ENCODE results near the gene CMSS1.

The CMSS1 gene

GRCh38 chr3:99933971-99934750 lies 116.5 kb downstream of the CMSS1 start:
- H3K27ac ChIP-seq (ENCODE audit: low read depth, low read length): no peak overlapping the region
- H3K27me3 ChIP-seq (ENCODE audit: insufficient read depth, low read length): no peaks in the 10 kb centered on the region
- no peak overlapping the region for H2AFZ ChIP-seq (ENCODE audit: low read length, unreplicated experiment)
- H3K79me2 ChIP-seq (ENCODE audit: control insufficient read depth, insufficient read depth, low read length, unreplicated experiment): no peaks in the 10 kb centered on the region
- H3K4me3 ChIP-seq (ENCODE audit: low read depth, low read length): no peak overlapping the region
- H3K4me1 ChIP-seq (ENCODE audit: control insufficient read depth, insufficient read depth, low read length, unreplicated experiment): peaks cover 44% of the 10 kb centered on the region
- no peaks in the 10 kb centered on the region; the same call in 1 of the 2 replicates for H3K36me3 ChIP-seq (ENCODE audit: insufficient read depth, low read length)

GRCh38 chr3:99934975-99935797 lies 117.5 kb downstream of the CMSS1 start:
- Histone ChIP-seq H2AFZ (ENCODE audit: low read length, unreplicated experiment) (no peak overlapping the region), H3K79me2 (ENCODE audit: control insufficient read depth, insufficient read depth, low read length, unreplicated experiment) (no peaks in the 10 kb centered on the region), H3K27ac (ENCODE audit: low read depth, low read length) (peak overlapping the region; percentile 24; the same call in 1 of the 2 replicates)

GRCh38 chr3:99938270-99938911 lies 120.7 kb downstream of the CMSS1 start:
- Histone ChIP-seq H3K4me1 (ENCODE audit: control insufficient read depth, insufficient read depth, low read length, unreplicated experiment) (peaks cover 36% of the 10 kb centered on the region), H3K27ac (ENCODE audit: low read depth, low read length) (no peak overlapping the region; the same call in 1 of the 2 replicates), H2AFZ (ENCODE audit: low read length, unreplicated experiment) (no peak overlapping the region)

More at GRCh38 chr3:99934975-99935797, 117.5 kb downstream of the CMSS1 start:
- H3K36me3 ChIP-seq (ENCODE audit: insufficient read depth, low read length): no peaks in the 10 kb centered on the region; the same call in 1 of the 2 replicates
- H3K4me3 ChIP-seq (ENCODE audit: low read depth, low read length): no peak overlapping the region
- H3K4me1 ChIP-seq (ENCODE audit: control insufficient read depth, insufficient read depth, low read length, unreplicated experiment): peaks cover 37% of the 10 kb centered on the region
- H3K27me3 ChIP-seq (ENCODE audit: insufficient read depth, low read length): no peaks in the 10 kb centered on the region

GRCh38 chr3:99939876-99940275 lies 122.2 kb downstream of the CMSS1 start:
- Histone ChIP-seq H3K36me3 (ENCODE audit: insufficient read depth, low read length) (no peaks in the 10 kb centered on the region), H2AFZ (ENCODE audit: low read length, unreplicated experiment) (no peak overlapping the region), H3K4me1 (ENCODE audit: control insufficient read depth, insufficient read depth, low read length, unreplicated experiment) (peaks cover 32% of the 10 kb centered on the region), H3K4me3 (ENCODE audit: low read depth, low read length) (no peak overlapping the region), H3K27me3 (ENCODE audit: insufficient read depth, low read length) (no peaks in the 10 kb centered on the region), H3K79me2 (ENCODE audit: control insufficient read depth, insufficient read depth, low read length, unreplicated experiment) (no peaks in the 10 kb centered on the region), H3K27ac (ENCODE audit: low read depth, low read length) (no peak overlapping the region)

More at GRCh38 chr3:99938270-99938911, 120.7 kb downstream of the CMSS1 start:
- peak overlapping the region; percentile 25; the same call in 1 of the 2 replicates for H3K4me3 ChIP-seq (ENCODE audit: low read depth, low read length)
- no peaks in the 10 kb centered on the region for H3K79me2 ChIP-seq (ENCODE audit: control insufficient read depth, insufficient read depth, low read length, unreplicated experiment)
- no peaks in the 10 kb centered on the region; the same call in 1 of the 2 replicates for H3K36me3 ChIP-seq (ENCODE audit: insufficient read depth, low read length)
- H3K27me3 ChIP-seq (ENCODE audit: insufficient read depth, low read length): no peaks in the 10 kb centered on the region

GRCh38 chr3:99940350-99940749 lies 122.7 kb downstream of the CMSS1 start:
- no peaks in the 10 kb centered on the region for H3K79me2 ChIP-seq (ENCODE audit: control insufficient read depth, insufficient read depth, low read length, unreplicated experiment)
- H3K27ac ChIP-seq (ENCODE audit: low read depth, low read length): no peak overlapping the region
- no peak overlapping the region for H2AFZ ChIP-seq (ENCODE audit: low read length, unreplicated experiment)
- no peaks in the 10 kb centered on the region for H3K36me3 ChIP-seq (ENCODE audit: insufficient read depth, low read length)
- H3K4me1 ChIP-seq (ENCODE audit: control insufficient read depth, insufficient read depth, low read length, unreplicated experiment): peaks cover 28% of the 10 kb centered on the region
- no peak overlapping the region for H3K4me3 ChIP-seq (ENCODE audit: low read depth, low read length)
- H3K27me3 ChIP-seq (ENCODE audit: insufficient read depth, low read length): no peaks in the 10 kb centered on the region

GRCh38 chr3:99941211-99941610 lies 123.5 kb downstream of the CMSS1 start:
- no peaks in the 10 kb centered on the region for H3K36me3 ChIP-seq (ENCODE audit: insufficient read depth, low read length)
- no peaks in the 10 kb centered on the region for H3K27me3 ChIP-seq (ENCODE audit: insufficient read depth, low read length)
- H3K4me1 ChIP-seq (ENCODE audit: control insufficient read depth, insufficient read depth, low read length, unreplicated experiment): peaks cover 24% of the 10 kb centered on the region
- no peaks in the 10 kb centered on the region for H3K79me2 ChIP-seq (ENCODE audit: control insufficient read depth, insufficient read depth, low read length, unreplicated experiment)
- H3K27ac ChIP-seq (ENCODE audit: low read depth, low read length): no peak overlapping the region
- no peak overlapping the region for H2AFZ ChIP-seq (ENCODE audit: low read length, unreplicated experiment)
- H3K4me3 ChIP-seq (ENCODE audit: low read depth, low read length): no peak overlapping the region

GRCh38 chr3:99943931-99944761 lies 126.5 kb downstream of the CMSS1 start:
- H3K27ac ChIP-seq (ENCODE audit: low read depth, low read length): no peak overlapping the region
- H3K4me1 ChIP-seq (ENCODE audit: control insufficient read depth, insufficient read depth, low read length, unreplicated experiment): peaks cover 7% of the 10 kb centered on the region
- H3K79me2 ChIP-seq (ENCODE audit: control insufficient read depth, insufficient read depth, low read length, unreplicated experiment): no peaks in the 10 kb centered on the region
- no peak overlapping the region for H2AFZ ChIP-seq (ENCODE audit: low read length, unreplicated experiment)
- H3K36me3 ChIP-seq (ENCODE audit: insufficient read depth, low read length): no peaks in the 10 kb centered on the region
- H3K27me3 ChIP-seq (ENCODE audit: insufficient read depth, low read length): no peaks in the 10 kb centered on the region
- no peak overlapping the region for H3K4me3 ChIP-seq (ENCODE audit: low read depth, low read length)

GRCh38 chr3:99945328-99945995 lies 127.8 kb downstream of the CMSS1 start:
- Histone ChIP-seq H3K27me3 (ENCODE audit: insufficient read depth, low read length) (no peaks in the 10 kb centered on the region), H3K4me1 (ENCODE audit: control insufficient read depth, insufficient read depth, low read length, unreplicated experiment) (peaks cover 4% of the 10 kb centered on the region), H3K27ac (ENCODE audit: low read depth, low read length) (no peak overlapping the region), H3K4me3 (ENCODE audit: low read depth, low read length) (no peak overlapping the region), H3K79me2 (ENCODE audit: control insufficient read depth, insufficient read depth, low read length, unreplicated experiment) (no peaks in the 10 kb centered on the region), H3K36me3 (ENCODE audit: insufficient read depth, low read length) (no peaks in the 10 kb centered on the region), H2AFZ (ENCODE audit: low read length, unreplicated experiment) (no peak overlapping the region)

- Histone ChIP-seq H3K79me2 (ENCODE audit: control insufficient read depth, insufficient read depth, low read length, unreplicated experiment) (no peaks in the 10 kb centered on the region), H3K27me3 (ENCODE audit: insufficient read depth, low read length) (no peaks in the 10 kb centered on the region), H3K4me3 (ENCODE audit: low read depth, low read length) (no peak overlapping the region), H3K4me1 (ENCODE audit: control insufficient read depth, insufficient read depth, low read length, unreplicated experiment) (peaks cover 4% of the 10 kb centered on the region), H3K36me3 (ENCODE audit: insufficient read depth, low read length) (no peaks in the 10 kb centered on the region), H3K27ac (ENCODE audit: low read depth, low read length) (no peak overlapping the region), H2AFZ (ENCODE audit: low read length, unreplicated experiment) (no peak overlapping the region)
These were observed 129.7 kb downstream of the CMSS1 start for GRCh38 chr3:99947356-99947755.

All from ACC112 (cell line).